ENCODE results near the gene LYZL1.
"Not testable (repeated sequence)": the region's sequence is repeated elsewhere in the genome, so short reads cannot be mapped to it uniquely, and the experiment has no call there.

LYZL1 gene

DNA sequence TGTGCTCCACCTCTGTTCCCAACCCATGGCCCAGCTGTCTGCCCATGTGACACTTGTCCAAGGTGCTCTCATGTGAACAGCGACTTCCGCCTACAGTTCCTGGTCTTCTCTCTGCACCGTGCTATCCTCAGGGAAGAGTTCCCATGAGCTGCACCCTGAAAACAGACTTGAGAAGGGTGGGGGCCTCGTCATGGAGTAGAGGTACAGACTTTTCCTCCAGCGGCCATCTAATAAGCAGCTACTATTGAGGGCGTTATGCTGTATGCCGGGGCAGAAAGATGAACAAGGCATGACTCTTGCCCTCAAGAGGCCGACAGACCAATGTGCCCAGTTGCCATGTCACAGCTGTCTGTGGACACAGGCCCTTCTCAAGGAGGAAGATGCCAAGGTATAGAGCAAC, 25.4 kb upstream of the LYZL1 start:
- no peak for DNase-seq (ENCODE audit: low read depth)

- DNase-seq (ENCODE audit: low read depth): no peak
These were observed 23.6 kb upstream of the LYZL1 start for GRCh38 chr10:29265210-29265768.

DNA sequence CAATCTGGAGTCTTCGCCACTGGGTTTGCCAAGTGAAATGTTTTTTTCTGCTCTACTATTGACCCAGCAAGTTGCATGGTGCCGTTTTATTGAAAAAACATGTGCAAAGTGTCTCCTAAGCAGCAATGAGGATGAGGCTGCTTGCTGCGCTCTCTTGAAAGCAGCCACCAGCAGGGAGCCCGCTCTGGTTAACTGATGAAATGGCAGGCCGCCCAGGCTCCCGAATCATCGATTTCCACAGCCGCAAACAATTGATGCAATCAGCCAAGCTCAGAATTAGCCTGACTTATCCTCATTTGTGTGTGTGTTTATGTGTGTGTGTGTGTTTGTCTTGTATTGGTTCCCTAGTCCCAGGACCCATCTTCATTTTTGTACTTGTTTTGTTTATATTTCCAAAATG, 22.2 kb upstream of the LYZL1 start:
- peak; percentile 25 for DNase-seq (ENCODE audit: low read depth)

GRCh38 chr10:29268011-29268410, 20.9 kb upstream of the LYZL1 start:
- DNase-seq (ENCODE audit: low read depth): no peak

GRCh38 chr10:29269486-29269885, 19.4 kb upstream of the LYZL1 start:
- no peak for DNase-seq (ENCODE audit: low read depth)

DNA sequence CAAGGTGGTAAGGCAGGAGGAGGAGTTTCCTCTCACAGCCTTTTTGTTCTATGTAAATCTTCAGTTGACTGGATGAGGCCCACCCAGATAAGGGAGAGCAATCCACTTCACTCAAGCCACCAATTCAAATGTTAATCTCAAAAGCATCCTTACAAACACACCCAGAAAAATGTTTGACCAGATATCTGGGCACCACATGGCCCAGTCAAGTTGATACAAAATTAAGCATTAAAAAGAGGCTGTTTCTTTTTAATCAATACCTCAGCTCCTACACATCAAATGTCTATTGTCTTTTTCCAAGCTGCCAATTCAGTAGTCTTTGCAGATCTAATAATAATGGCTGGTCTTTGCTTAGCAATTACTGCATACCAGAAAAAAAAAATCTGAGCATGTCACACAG, 18.0 kb upstream of the LYZL1 start:
- DNase-seq (ENCODE audit: low read depth): no peak

GRCh38 chr10:29271877-29272276, 17.0 kb upstream of the LYZL1 start:
- DNase-seq (ENCODE audit: low read depth): no peak

- no peak for DNase-seq (ENCODE audit: low read depth)
These were observed 15.4 kb upstream of the LYZL1 start for GRCh38 chr10:29273478-29273877.

GRCh38 chr10:29276251-29276850, 12.5 kb upstream of the LYZL1 start:
- peak; percentile 66 for DNase-seq (ENCODE audit: low read depth)

GRCh38 chr10:29277296-29277695, 11.6 kb upstream of the LYZL1 start:
- peak; percentile 7 for DNase-seq (ENCODE audit: low read depth)

GRCh38 chr10:29279779-29280487, 8.9 kb upstream of the LYZL1 start:
- DNase-seq (ENCODE audit: low read depth): no peak

DNA sequence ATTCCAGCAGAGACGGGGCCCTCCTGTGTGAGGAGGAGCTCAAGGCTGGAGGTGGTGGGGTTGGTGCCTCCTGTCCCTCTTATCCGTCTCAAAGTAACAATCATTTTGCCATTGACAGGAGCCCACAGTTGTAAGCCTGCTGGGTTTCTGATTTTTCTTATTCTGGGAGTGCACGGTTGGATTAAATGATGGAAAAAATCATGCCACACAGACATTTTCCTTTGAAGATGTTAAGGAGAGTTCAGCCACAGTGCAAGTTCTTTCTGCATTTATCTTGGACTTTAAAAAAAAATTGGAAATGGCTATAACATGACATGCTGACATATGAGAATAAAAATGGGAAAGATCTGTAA, 8.4 kb upstream of the LYZL1 start:
- no peak for DNase-seq (ENCODE audit: low read depth)

- DNase-seq (ENCODE audit: low read depth): no peak
These were observed 3.2 kb upstream of the LYZL1 start for GRCh38 chr10:29285624-29286051.

DNA sequence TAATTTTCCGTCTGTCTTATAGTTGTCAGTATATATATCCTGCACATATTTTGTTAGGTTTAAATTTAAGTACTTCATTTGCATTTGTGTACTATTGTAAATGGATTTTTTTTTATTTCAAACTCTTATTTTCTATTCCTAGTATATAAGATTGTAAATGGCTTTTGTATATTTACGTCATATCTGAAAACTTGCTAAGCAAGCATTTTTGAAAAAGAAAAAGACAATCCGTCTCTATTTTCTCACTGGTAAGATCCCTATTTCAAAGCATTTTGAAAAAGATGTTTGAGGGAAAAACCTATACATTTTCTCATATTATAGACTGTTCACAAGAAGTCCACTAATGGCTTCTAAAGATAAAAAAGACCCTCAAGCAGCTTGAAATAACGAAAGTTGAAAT, 1.2 kb upstream of the LYZL1 start:
- no peak for DNase-seq (ENCODE audit: low read depth)

DNA sequence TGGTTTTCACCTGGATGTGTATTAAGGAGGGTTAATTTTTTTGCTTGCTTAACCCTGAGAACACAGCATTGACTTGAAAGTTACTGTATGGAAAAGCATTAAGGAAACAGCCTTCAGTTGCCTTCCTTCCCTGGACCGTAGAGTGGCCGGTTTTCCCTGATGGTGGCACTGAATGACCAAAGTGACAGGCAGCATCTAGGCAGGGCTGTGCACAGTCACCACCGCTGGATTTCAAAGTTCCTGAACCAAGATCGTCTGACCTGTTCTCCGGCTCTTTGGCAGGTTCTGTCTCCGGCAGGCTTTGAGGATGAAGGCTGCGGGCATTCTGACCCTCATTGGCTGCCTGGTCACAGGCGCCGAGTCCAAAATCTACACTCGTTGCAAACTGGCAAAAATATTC, 2.7 kb downstream of the LYZL1 start:
- not testable (repeated sequence) for DNase-seq (ENCODE audit: low read depth)

DNA sequence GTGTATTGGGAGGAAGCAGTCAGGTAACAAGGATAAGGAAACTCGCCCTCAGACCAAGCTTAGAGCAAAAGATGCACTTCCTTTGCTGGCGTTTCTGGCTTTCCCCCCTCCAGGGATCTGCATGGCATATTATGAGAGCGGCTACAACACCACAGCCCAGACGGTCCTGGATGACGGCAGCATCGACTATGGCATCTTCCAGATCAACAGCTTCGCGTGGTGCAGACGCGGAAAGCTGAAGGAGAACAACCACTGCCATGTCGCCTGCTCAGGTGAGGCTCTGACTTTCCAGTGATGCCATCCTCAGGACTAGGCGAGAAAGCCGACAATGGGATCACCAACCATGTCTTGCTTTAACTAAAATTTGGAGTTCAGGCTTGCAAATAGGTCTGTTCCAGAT, 3.5 kb downstream of the LYZL1 start:
- DNase-seq (ENCODE audit: low read depth): not testable (repeated sequence)

GRCh38 chr10:29295813-29296212, 6.9 kb downstream of the LYZL1 start:
- DNase-seq (ENCODE audit: low read depth): no peak

GRCh38 chr10:29297678-29298077, 8.8 kb downstream of the LYZL1 start:
- no peak for DNase-seq (ENCODE audit: low read depth)

GRCh38 chr10:29301359-29301910, 12.6 kb downstream of the LYZL1 start:
- no peak for DNase-seq (ENCODE audit: low read depth)

- no peak for DNase-seq (ENCODE audit: low read depth)
These were observed 13.6 kb downstream of the LYZL1 start for GRCh38 chr10:29302499-29302898.

- peak; percentile 76 for DNase-seq (ENCODE audit: low read depth)
These were observed 15.6 kb downstream of the LYZL1 start for GRCh38 chr10:29304264-29304994.

GRCh38 chr10:29304995-29305335, 16.1 kb downstream of the LYZL1 start:
- DNase-seq (ENCODE audit: low read depth): no peak

DNA sequence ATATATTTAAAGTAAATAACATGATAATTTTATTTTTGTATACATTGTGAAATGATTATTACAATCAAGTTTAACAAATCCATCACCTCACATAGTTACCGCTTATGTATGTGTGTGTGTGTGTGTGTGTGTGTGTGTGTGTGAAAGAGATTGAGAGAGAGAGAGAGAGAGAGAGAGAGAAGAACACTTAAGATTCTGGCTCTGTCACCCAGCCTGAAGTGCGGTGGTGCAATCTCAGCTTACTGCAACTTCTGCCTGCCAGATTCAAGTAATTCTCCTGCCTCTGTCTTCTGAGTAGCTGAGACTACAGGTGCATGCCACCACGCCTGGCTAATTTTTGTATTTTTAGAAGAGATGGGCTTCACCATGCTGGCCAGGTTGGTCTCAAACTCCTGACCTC, 17.8 kb downstream of the LYZL1 start:
- DNase-seq (ENCODE audit: low read depth): no peak

Measured in EH (cell line).